GM18867 (cell line): ENCODE data around the gene FAM171A2.

Source experiments
- ATAC-seq: cut with Tn5 transposase; IDR thresholded peaks from one replicate; pipeline ENCODE4 v1.9.1; 2021; ENCODE audit warnings: mild to moderate bottlenecking, moderate library complexity; ENCODE audit not compliant: unreplicated experiment

FAM171A2 gene

GRCh38 chr17:44362459-44362948 is 1.1 kb downstream of the FAM171A2 start:
- ATAC-seq, result no peak

GRCh38 chr17:44361292-44362260 is 2.1 kb downstream of the FAM171A2 start:
- ATAC-seq, result no peak

- ATAC-seq, result no peak
These were observed 2.8 kb downstream of the FAM171A2 start for GRCh38 chr17:44360826-44361225.

GRCh38 chr17:44360144-44360533 is 3.5 kb downstream of the FAM171A2 start:
- ATAC-seq, result no peak

- no peak for ATAC-seq
These were observed 4.1 kb downstream of the FAM171A2 start for GRCh38 chr17:44359458-44360143.

GRCh38 chr17:44359006-44359405 is 4.6 kb downstream of the FAM171A2 start:
- no peak for ATAC-seq

GRCh38 chr17:44358066-44358465 is 5.6 kb downstream of the FAM171A2 start:
- ATAC-seq, result no peak

- no peak for ATAC-seq
These were observed 7.4 kb downstream of the FAM171A2 start for GRCh38 chr17:44356241-44356640.

GRCh38 chr17:44355642-44356099 is 8.0 kb downstream of the FAM171A2 start:
- no peak for ATAC-seq

- ATAC-seq, result no peak
These were observed 8.8 kb downstream of the FAM171A2 start for GRCh38 chr17:44354582-44355561.

GRCh38 chr17:44353672-44354331 is 9.9 kb downstream of the FAM171A2 start:
- no peak for ATAC-seq

GRCh38 chr17:44352828-44353671 is 10.6 kb downstream of the FAM171A2 start:
- ATAC-seq, result no peak

- no peak for ATAC-seq
These were observed 11.5 kb downstream of the FAM171A2 start for GRCh38 chr17:44351961-44352827.

- no peak for ATAC-seq
These were observed 12.2 kb downstream of the FAM171A2 start for GRCh38 chr17:44351464-44351863.

- ATAC-seq, result no peak
These were observed 12.9 kb downstream of the FAM171A2 start for GRCh38 chr17:44350733-44351226.

- no peak for ATAC-seq
These were observed 14.0 kb downstream of the FAM171A2 start for GRCh38 chr17:44349553-44350070.

- ATAC-seq, result no peak
These were observed 14.7 kb downstream of the FAM171A2 start for GRCh38 chr17:44348988-44349364.
